GM11168 (cell line): ENCODE data around the gene SOAT1.

Experiments
- in situ Hi-C: fragments of 300-500 bp; cut with MboI; formaldehyde crosslinking; loops from one replicate; pipeline ENCODE4 v1.12.0; 2022; ENCODE audit warnings: low sequenced_read_pairs; ENCODE audit not compliant: unreplicated experiment

SOAT1 gene

GRCh38 chr1:179302070-179302469, 8.5 kb downstream of the SOAT1 start:
- in situ Hi-C loops: no loop called here

- in situ Hi-C loops: no loop called here
Measured at GRCh38 chr1:179303200-179303785, 9.7 kb downstream of the SOAT1 start.

- in situ Hi-C loops: no loop called here
Measured at GRCh38 chr1:179305450-179305849, 11.9 kb downstream of the SOAT1 start.

- in situ Hi-C loops: no loop called here
Measured at GRCh38 chr1:179310291-179310690, 16.7 kb downstream of the SOAT1 start.

- in situ Hi-C loops: no loop called here
Measured at GRCh38 chr1:179310721-179311120, 17.1 kb downstream of the SOAT1 start.

- in situ Hi-C loops: no loop called here
Measured at GRCh38 chr1:179311149-179311700, 17.6 kb downstream of the SOAT1 start.

GRCh38 chr1:179313004-179313403, 19.4 kb downstream of the SOAT1 start:
- in situ Hi-C loops: no loop called here

GRCh38 chr1:179314928-179315327, 21.3 kb downstream of the SOAT1 start:
- in situ Hi-C loops: no loop called here

GRCh38 chr1:179318491-179318890, 24.9 kb downstream of the SOAT1 start:
- in situ Hi-C loops: no loop called here

GRCh38 chr1:179321533-179322216, 28.1 kb downstream of the SOAT1 start:
- in situ Hi-C loops: no loop called here

GRCh38 chr1:179322557-179322956, 29.0 kb downstream of the SOAT1 start:
- in situ Hi-C loops: no loop called here

- in situ Hi-C loops: no loop called here
Measured at GRCh38 chr1:179323436-179323835, 29.8 kb downstream of the SOAT1 start.

- in situ Hi-C loops: no loop called here
Measured at GRCh38 chr1:179325836-179326235, 32.2 kb downstream of the SOAT1 start.

- in situ Hi-C loops: no loop called here
Measured at GRCh38 chr1:179326746-179327145, 33.1 kb downstream of the SOAT1 start.

- in situ Hi-C loops: no loop called here
Measured at GRCh38 chr1:179327196-179327595, 33.6 kb downstream of the SOAT1 start.

- in situ Hi-C loops: no loop called here
Measured at GRCh38 chr1:179327679-179328078, 34.1 kb downstream of the SOAT1 start.

GRCh38 chr1:179329862-179330261, 36.3 kb downstream of the SOAT1 start:
- in situ Hi-C loops: no loop called here

GRCh38 chr1:179334440-179334839, 40.8 kb downstream of the SOAT1 start:
- in situ Hi-C loops: no loop called here

GRCh38 chr1:179337288-179337687, 43.7 kb downstream of the SOAT1 start:
- in situ Hi-C loops: no loop called here

GRCh38 chr1:179337942-179338560, 44.5 kb downstream of the SOAT1 start:
- in situ Hi-C loops: no loop called here

GRCh38 chr1:179340918-179341317, 47.3 kb downstream of the SOAT1 start:
- in situ Hi-C loops: no loop called here
